Right lobe of liver (tissue), 6 donors: Measurements from ENCODE around the gene FGF14. TPM values are rescaled to one million over a fixed set of nuclear protein-coding genes. Genes with fewer than 3 reads are reported as not detected.

Experiments used
- ATAC-seq, 4 donors: fragments of 200-7000 bp; cut with Tn5 transposase; one replicate each; pipeline ENCODE4 v1.9.1; 2020; ENCODE audit warnings: mild to moderate bottlenecking in 4 of 4, moderate library complexity in 4 of 4
- DNase-seq, 3 donors: peaks; one replicate each; pipeline ENCODE4 v3.0.0-alpha.2; 2020
- H3K27ac ChIP-seq, 3 donors: fragments of 200-600 bp; one replicate each; pipeline ENCODE4 v1.8.0; 2022
- H3K27me3 ChIP-seq, 2 donors: fragments of 200-600 bp; one replicate each; pipeline ENCODE4 v1.8.0; 2022
- H3K36me3 ChIP-seq, 4 donors: fragments of 200-600 bp; sonication (generic) in 1 of 4; one replicate each; pipeline versions ENCODE4 v1.5.1 to v1.8.0; 2017 to 2022; ENCODE audit warnings: control low read depth in 1 of 4
- H3K4me1 ChIP-seq, 4 donors: fragments of 200-600 bp; sonication (generic) in 1 of 4; one replicate each; pipeline versions ENCODE4 v1.5.1 to v1.8.0; 2017 to 2022; ENCODE audit warnings: control low read depth in 1 of 4
- H3K4me3 ChIP-seq, 3 donors: fragments of 200-600 bp; one replicate each; pipeline ENCODE4 v1.8.0; 2022
- H3K9me3 ChIP-seq, 4 donors: fragments of 200-600 bp; sonication (generic) in 1 of 4; one replicate each; pipeline versions ENCODE4 v1.5.1 to v1.8.0; 2017 to 2022; ENCODE audit warnings: control low read depth in 1 of 4
- CTCF ChIP-seq, 4 donors: fragments of 200-600 bp in 3 of 4; fragments of 450-650 bp in 1 of 4; IDR thresholded peaks; one replicate each; pipeline versions ENCODE4 v1.5.1 to v1.8.0; 2016 to 2022; ENCODE audit warnings: antibody characterized with exemption in 4 of 4, mild to moderate bottlenecking in 2 of 4
- POLR2A ChIP-seq: fragments of 450-650 bp; IDR thresholded peaks from one replicate; pipeline ENCODE4 v1.6.1; 2017; ENCODE audit warnings: antibody characterized with exemption, mild to moderate bottlenecking
- WGBS: methylation state at CpG from one replicate; pipeline ENCODE4 v1.1.6; 2018; ENCODE audit warnings: low coverage, low lambda C conversion rate; ENCODE audit not compliant: insufficient coverage; ENCODE audit errors: missing lambda C conversion rate; 5-methylcytosine and 5-hydroxymethylcytosine counted together
- intact Hi-C, 2 donors: fragments of 100-400 bp; cut with DNase I; formaldehyde crosslinking; loops; one replicate each; pipeline versions ENCODE4 v1.11.2 to v1.14.1; 2022
- total RNA-seq, 6 experiments: library from RNA; depleted of rRNA in 2 of 6; stranded (reverse); fragments of >200 nt in 2 of 6; fragmentation: NEBNext Ultra II Directional in 3 of 6; extraction: Animal tissue kit (Norgen Biotek cat#: 25700) in 3 of 6; gene quantifications; one replicate each; pipeline versions ENCODE4 v1.1.0 to v1.2.4, GENCODE V29; 2016 to 2023
- donor health status: DM: no; HTN: yes; CAD: no.
- donor health status: DM: no; HTN: no; CAD: no.
- donor health status: DM: no; HTN: no; CAD: no.
- donor health status: DM: no; HTN: yes; CAD: no.
- donor health status: DM: no; HTN: yes; CAD: no.

FGF14 gene
- total RNA-seq, 6 experiments from 2014 or later = 0.42 to 6.3 (median 1.2) TPM

DNA sequence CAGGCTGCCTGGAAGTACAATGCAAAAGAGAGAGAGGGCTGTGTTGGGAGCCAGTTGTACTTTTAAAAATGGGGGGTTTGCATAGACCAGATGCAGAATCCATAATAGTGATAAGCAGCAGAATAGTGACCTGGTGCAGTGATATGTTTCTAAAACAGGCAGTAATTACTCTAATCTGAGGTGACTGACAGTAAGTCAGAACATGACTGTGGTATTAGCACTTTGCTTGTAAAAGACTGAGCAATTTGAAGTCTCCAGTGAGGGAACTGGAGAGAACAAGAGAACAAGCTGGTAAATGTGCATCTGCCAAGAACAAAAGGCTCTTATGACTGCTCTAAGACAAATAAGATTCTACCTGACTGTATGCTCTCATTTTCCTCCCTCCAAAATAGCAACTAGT lies 565.9 kb downstream of the FGF14 start:
- no peaks in the 10 kb centered on the region for H3K9me3 ChIP-seq
- DNase-seq = no peak
- no peak for ATAC-seq
- H3K27me3 ChIP-seq = no peaks in the 10 kb centered on the region
- no peak overlapping the region for H3K4me3 ChIP-seq
- TF ChIP-seq POLR2A (no peak), CTCF (IDR thresholded peaks at IDR 0.05) (no peak)
- no peaks in the 10 kb centered on the region for H3K4me1 ChIP-seq
- intact Hi-C loops = no loop called here
- H3K27ac ChIP-seq = no peak overlapping the region
- no peaks in the 10 kb centered on the region for H3K36me3 ChIP-seq

GRCh38 chr13:101833671-101834070 lies 568.2 kb downstream of the FGF14 start:
- no peaks in the 10 kb centered on the region for H3K9me3 ChIP-seq
- no peak for ATAC-seq
- intact Hi-C loops = no loop called here
- H3K4me1 ChIP-seq = peaks cover 0 to 8% (median 0%) of the 10 kb centered on the region in 4 donors
- no peak overlapping the region for H3K4me3 ChIP-seq
- no peaks in the 10 kb centered on the region for H3K27me3 ChIP-seq
- H3K27ac ChIP-seq = no peak overlapping the region
- no peaks in the 10 kb centered on the region for H3K36me3 ChIP-seq
- TF ChIP-seq POLR2A (no peak), CTCF (IDR thresholded peaks at IDR 0.05) (no peak)
- WGBS = 50% methylated on average over 3 of the region's 3 CpGs
- no peak for DNase-seq

GRCh38 chr13:101830035-101830434 lies 571.8 kb downstream of the FGF14 start:
- Histone ChIP-seq H3K27ac (no peak overlapping the region), H3K36me3 (no peaks in the 10 kb centered on the region), H3K4me1 (peaks cover 0 to 8% (median 0%) of the 10 kb centered on the region in 4 donors), H3K27me3 (no peaks in the 10 kb centered on the region), H3K4me3 (no peak overlapping the region), H3K9me3 (no peaks in the 10 kb centered on the region)
- TF ChIP-seq CTCF (IDR thresholded peaks at IDR 0.05) (no peak), POLR2A (no peak)
- intact Hi-C loops = no loop called here
- WGBS = 51% methylated on average over 2 of the region's 2 CpGs
- ATAC-seq (peak in 1 of 4 donors; percentile 13), DNase-seq (no peak)

- Histone ChIP-seq H3K4me3 (no peak overlapping the region), H3K9me3 (no peaks in the 10 kb centered on the region), H3K4me1 (peaks cover 0 to 8% (median 0%) of the 10 kb centered on the region in 4 donors), H3K27ac (no peak overlapping the region), H3K27me3 (no peaks in the 10 kb centered on the region), H3K36me3 (no peaks in the 10 kb centered on the region)
- ATAC-seq = peak; percentile 47 to 91 (median 65)
- WGBS = 14% methylated on average over 2 of the region's 2 CpGs
- no peak for TF ChIP-seq CTCF (IDR thresholded peaks at IDR 0.05)
- TF ChIP-seq POLR2A = no peak
- DNase-seq = no peak
- intact Hi-C loops = no loop called here
Observed at GRCh38 chr13:101829484-101829883, 572.4 kb downstream of the FGF14 start.

- H3K4me1 ChIP-seq = peaks cover 0 to 8% (median 0%) of the 10 kb centered on the region in 4 donors
- no peak overlapping the region for H3K4me3 ChIP-seq
- DNase-seq (no peak), ATAC-seq (no peak)
- TF ChIP-seq CTCF (IDR thresholded peaks at IDR 0.05) (no peak), POLR2A (no peak)
- no peak overlapping the region for H3K27ac ChIP-seq
- no peaks in the 10 kb centered on the region for H3K27me3 ChIP-seq
- WGBS = 33% methylated on average over 4 of the region's 4 CpGs
- H3K36me3 ChIP-seq = no peaks in the 10 kb centered on the region
- H3K9me3 ChIP-seq = no peaks in the 10 kb centered on the region
- intact Hi-C loops = no loop called here
Observed at GRCh38 chr13:101828119-101828518, 573.7 kb downstream of the FGF14 start.
